HG03432 (cell line): Measurements from ENCODE around the gene MAGI1.

Experiments
- ATAC-seq: cut with Tn5 transposase; IDR thresholded peaks from one replicate; pipeline ENCODE4 v1.9.1; 2021; ENCODE audit warnings: mild to moderate bottlenecking, moderate library complexity; ENCODE audit not compliant: unreplicated experiment

MAGI1 gene

GRCh38 chr3:65348398-65348995, 690.2 kb downstream of the MAGI1 start:
- no peak for ATAC-seq

GRCh38 chr3:65347166-65347565, 691.6 kb downstream of the MAGI1 start:
- no peak for ATAC-seq

- ATAC-seq, result no peak
Observed at GRCh38 chr3:65344846-65345245, 693.9 kb downstream of the MAGI1 start.

GRCh38 chr3:65344444-65344843, 694.3 kb downstream of the MAGI1 start:
- no peak for ATAC-seq

GRCh38 chr3:65343736-65344135, 695.0 kb downstream of the MAGI1 start:
- ATAC-seq, result no peak

- no peak for ATAC-seq
Observed at GRCh38 chr3:65343026-65343425, 695.7 kb downstream of the MAGI1 start.

GRCh38 chr3:65342084-65342683, 696.5 kb downstream of the MAGI1 start:
- ATAC-seq, result peak; percentile 92

- ATAC-seq, result no peak
Observed at GRCh38 chr3:65339192-65339740, 699.5 kb downstream of the MAGI1 start.

GRCh38 chr3:65338571-65338970, 700.1 kb downstream of the MAGI1 start:
- no peak for ATAC-seq

- no peak for ATAC-seq
Observed at GRCh38 chr3:65335587-65335986, 703.1 kb downstream of the MAGI1 start.

- ATAC-seq, result no peak
Observed at GRCh38 chr3:65334045-65334665, 704.6 kb downstream of the MAGI1 start.

- no peak for ATAC-seq
Observed at GRCh38 chr3:65331730-65332129, 707.0 kb downstream of the MAGI1 start.

- no peak for ATAC-seq
Observed at GRCh38 chr3:65330072-65330471, 708.6 kb downstream of the MAGI1 start.

GRCh38 chr3:65328148-65328547, 710.6 kb downstream of the MAGI1 start:
- ATAC-seq, result no peak

- no peak for ATAC-seq
Observed at GRCh38 chr3:65326574-65326973, 712.1 kb downstream of the MAGI1 start.

- ATAC-seq, result no peak
Observed at GRCh38 chr3:65322910-65323309, 715.8 kb downstream of the MAGI1 start.

- no peak for ATAC-seq
Observed at GRCh38 chr3:65318231-65318630, 720.5 kb downstream of the MAGI1 start.

GRCh38 chr3:65314916-65315315, 723.8 kb downstream of the MAGI1 start:
- ATAC-seq, result no peak

GRCh38 chr3:65314269-65314668, 724.4 kb downstream of the MAGI1 start:
- no peak for ATAC-seq

GRCh38 chr3:65313666-65314065, 725.1 kb downstream of the MAGI1 start:
- no peak for ATAC-seq

GRCh38 chr3:65305836-65306235, 732.9 kb downstream of the MAGI1 start:
- ATAC-seq, result no peak
